ENCODE data around the gene NCR3LG1. TPM values are rescaled to one million over a fixed set of nuclear protein-coding genes. Genes with fewer than 3 reads are reported as not detected.
A peak's percentile ranks its signal among the peaks of the same experiment; 100 is the strongest.

Gene NCR3LG1
- total and polyA plus RNA-seq, 2 donors from 2014 or later: 0.71 to 4.5 TPM

- intact Hi-C loops (cut with DNase I): no loop called here
- Histone ChIP-seq H3K27ac (ENCODE audit: low read depth in 2 of 2, low read length in 2 of 2) (peak overlapping the region; percentile 38), H3K9me3 (ENCODE audit: control insufficient read depth in 2 of 3, insufficient read depth in 1 of 3, low read length in 3 of 3) (no peaks in the 10 kb centered on the region), H3K9ac (ENCODE audit: low read length in 3 of 3) (no peak overlapping the region), H3K4me3 (ENCODE audit: low read length in 3 of 3) (no peak overlapping the region), H3K27me3 (ENCODE audit: control insufficient read depth, insufficient read depth, low read length) (no peaks in the 10 kb centered on the region), H3K36me3 (ENCODE audit: control insufficient read depth in 2 of 3, insufficient read depth in 3 of 3, low read length in 3 of 3) (no peaks in the 10 kb centered on the region), H3K4me1 (ENCODE audit: control insufficient read depth in 2 of 3, insufficient read depth in 2 of 3, low read depth in 1 of 3, low read length in 3 of 3) (peaks cover 0 to 6% (median 0%) of the 10 kb centered on the region in 3 donors)
- TF ChIP-seq CTCF (IDR thresholded peaks at IDR 0.05; ENCODE audit: borderline replicate concordance, extremely low read depth, insufficient read depth): peak; percentile 69
- DNase-seq: peak; percentile 53 to 78 (median 56)
- FAIRE-seq: no peak
Measured at GRCh38 chr11:17386331-17387084, 34.9 kb downstream of the NCR3LG1 start.

- FAIRE-seq: no peak
- H3K36me3 ChIP-seq (ENCODE audit: control insufficient read depth in 2 of 3, insufficient read depth in 3 of 3, low read length in 3 of 3): no peaks in the 10 kb centered on the region
- no peaks in the 10 kb centered on the region for H3K9me3 ChIP-seq (ENCODE audit: control insufficient read depth in 2 of 3, insufficient read depth in 1 of 3, low read length in 3 of 3)
- H3K9ac ChIP-seq (ENCODE audit: low read length in 3 of 3): no peak overlapping the region
- H3K4me3 ChIP-seq (ENCODE audit: low read length in 3 of 3): no peak overlapping the region
- H3K4me1 ChIP-seq (ENCODE audit: control insufficient read depth in 2 of 3, insufficient read depth in 2 of 3, low read depth in 1 of 3, low read length in 3 of 3): peaks cover 0 to 6% (median 0%) of the 10 kb centered on the region in 3 donors
- H3K27ac ChIP-seq (ENCODE audit: low read depth in 2 of 2, low read length in 2 of 2): no peak overlapping the region
- H3K27me3 ChIP-seq (ENCODE audit: control insufficient read depth, insufficient read depth, low read length): no peaks in the 10 kb centered on the region
- no peak for TF ChIP-seq CTCF (IDR thresholded peaks at IDR 0.05; ENCODE audit: borderline replicate concordance, extremely low read depth, insufficient read depth)
- intact Hi-C loops (cut with DNase I): no loop called here
- DNase-seq: peak in 2 of 5 donors; percentile 53 to 78
Measured at GRCh38 chr11:17387254-17387653, 35.7 kb downstream of the NCR3LG1 start.

- no peak overlapping the region for H3K4me3 ChIP-seq (ENCODE audit: low read length in 3 of 3)
- no peak overlapping the region for H3K27ac ChIP-seq (ENCODE audit: low read depth in 2 of 2, low read length in 2 of 2)
- no peak overlapping the region for H3K9ac ChIP-seq (ENCODE audit: low read length in 3 of 3)
- FAIRE-seq (no peak), DNase-seq (peak in 2 of 5 donors; percentile 65 to 79)
- H3K4me1 ChIP-seq (ENCODE audit: control insufficient read depth in 2 of 3, insufficient read depth in 2 of 3, low read depth in 1 of 3, low read length in 3 of 3): peaks cover 0 to 6% (median 0%) of the 10 kb centered on the region in 3 donors
- intact Hi-C loops (cut with DNase I): no loop called here
- no peaks in the 10 kb centered on the region for H3K27me3 ChIP-seq (ENCODE audit: control insufficient read depth, insufficient read depth, low read length)
- no peaks in the 10 kb centered on the region for H3K9me3 ChIP-seq (ENCODE audit: control insufficient read depth in 2 of 3, insufficient read depth in 1 of 3, low read length in 3 of 3)
- no peak for TF ChIP-seq CTCF (IDR thresholded peaks at IDR 0.05; ENCODE audit: borderline replicate concordance, extremely low read depth, insufficient read depth)
- H3K36me3 ChIP-seq (ENCODE audit: control insufficient read depth in 2 of 3, insufficient read depth in 3 of 3, low read length in 3 of 3): no peaks in the 10 kb centered on the region
Measured at GRCh38 chr11:17387811-17388210, 36.2 kb downstream of the NCR3LG1 start.
